GM12874 (cell line): ENCODE results near the gene ABCA7.

Source experiments
- CTCF ChIP-seq: IDR thresholded peaks from 2 replicates; pipeline ENCODE4 v1.5.1; 2011; ENCODE audit warnings: low read depth, mild to moderate bottlenecking, control low read depth, low read length, moderate library complexity; ENCODE audit not compliant: insufficient read depth

Gene ABCA7

GRCh38 chr19:1006711-1007398 lies 33.1 kb upstream of the ABCA7 start:
- TF ChIP-seq CTCF: no peak

- no peak for TF ChIP-seq CTCF
Observed at GRCh38 chr19:1007399-1008251, 32.3 kb upstream of the ABCA7 start.

GRCh38 chr19:1008268-1009040 lies 31.5 kb upstream of the ABCA7 start:
- no peak for TF ChIP-seq CTCF

- no peak for TF ChIP-seq CTCF
Observed at GRCh38 chr19:1009041-1009980, 30.6 kb upstream of the ABCA7 start.

- TF ChIP-seq CTCF: no peak
Observed at GRCh38 chr19:1009981-1010538, 29.8 kb upstream of the ABCA7 start.

GRCh38 chr19:1010586-1011510 lies 29.1 kb upstream of the ABCA7 start:
- TF ChIP-seq CTCF: no peak
